CD4-positive, CD25-positive, alpha-beta regulatory T cell (primary cell): Measurements from ENCODE around the gene HORMAD2. TPM values are rescaled to one million over a fixed set of nuclear protein-coding genes. Genes with fewer than 3 reads are reported as not detected.
A peak's percentile ranks its signal among the peaks of the same experiment; 100 is the strongest.
"Not testable (repeated sequence)": the region's sequence is repeated elsewhere in the genome, so short reads cannot be mapped to it uniquely, and the experiment has no call there.

Experiments used
- ATAC-seq, 2 donors: fragments of 150-1000 bp; cut with Tn5 transposase; one replicate each; pipeline ENCODE4 v1.10.0; 2021; ENCODE audit warnings: low read depth in 2 of 2, moderate number of reproducible peaks in 2 of 2, moderate library complexity in 1 of 2
- DNase-seq, 3 donors: peaks; one replicate each; pipeline versions ENCODE4 v3.0.0 to v3.0.0-alpha.2; 2012 to 2022; ENCODE audit warnings: mixed read lengths in 1 of 3
- H3K27ac ChIP-seq: one replicate; pipeline ENCODE4 v1.7.0; 2013; ENCODE audit warnings: mild to moderate bottlenecking, low read length; ENCODE audit not compliant: insufficient read depth, poor library complexity, severe bottlenecking
- H3K27me3 ChIP-seq: one replicate; pipeline ENCODE4 v1.7.0; 2013; ENCODE audit warnings: low read length; ENCODE audit not compliant: control insufficient read depth, insufficient read depth
- H3K36me3 ChIP-seq: one replicate; pipeline ENCODE4 v1.7.0; 2013; ENCODE audit warnings: mild to moderate bottlenecking, low read length, moderate library complexity; ENCODE audit not compliant: control insufficient read depth, insufficient read depth
- H3K4me1 ChIP-seq: 2 replicates; pipeline ENCODE4 v1.7.0; 2013; ENCODE audit warnings: mild to moderate bottlenecking, low read length; ENCODE audit not compliant: insufficient read depth, control insufficient read depth, poor library complexity, severe bottlenecking
- H3K4me3 ChIP-seq: one replicate; pipeline ENCODE4 v1.7.0; 2013; ENCODE audit warnings: low read depth, mild to moderate bottlenecking, low read length, moderate library complexity
- H3K9me3 ChIP-seq, 2 experiments: 1 replicate in 1 of 2; 2 replicates in 1 of 2; pipeline ENCODE4 v1.7.0; 2013; ENCODE audit warnings: low read length in 2 of 2, mild to moderate bottlenecking in 1 of 2, moderate library complexity in 1 of 2; ENCODE audit not compliant: control insufficient read depth in 2 of 2
- H3K27ac Mint-ChIP-seq, 3 donors: one replicate each; pipeline ENCODE4 v1.8.0; 2020 to 2022; ENCODE audit warnings: mild to moderate bottlenecking in 3 of 3, mixed read lengths in 3 of 3, moderate library complexity in 2 of 3
- H3K27me3 Mint-ChIP-seq: one replicate; pipeline ENCODE4 v1.8.0; 2022; ENCODE audit warnings: mild to moderate bottlenecking, mixed read lengths
- H3K36me3 Mint-ChIP-seq: one replicate; pipeline ENCODE4 v1.8.0; 2020; ENCODE audit warnings: mixed read lengths
- H3K4me1 Mint-ChIP-seq, 4 donors: one replicate each; pipeline ENCODE4 v1.8.0; 2020 to 2022; ENCODE audit warnings: mixed read lengths in 4 of 4, mild to moderate bottlenecking in 1 of 4
- H3K4me3 Mint-ChIP-seq, 4 donors: one replicate each; pipeline ENCODE4 v1.8.0; 2020 to 2022; ENCODE audit warnings: mild to moderate bottlenecking in 4 of 4, mixed read lengths in 4 of 4, moderate library complexity in 3 of 4
- H3K9me3 Mint-ChIP-seq, 7 donors: one replicate each; pipeline ENCODE4 v1.8.0; 2020 to 2022; ENCODE audit warnings: mixed read lengths in 7 of 7, mild to moderate bottlenecking in 3 of 7, moderate library complexity in 2 of 7
- polyA plus RNA-seq, 4 donors: library from polyadenylated mRNA; unstranded; fragments of 300-500 nt; fragmentation: Illumina TruSeq; gene quantifications; one replicate each; pipeline ENCODE4 v1.2.3, GENCODE V29; 2021
- total RNA-seq: library from RNA; stranded (reverse); gene quantifications from one replicate; pipeline ENCODE4 v1.2.3, GENCODE V29; 2022

Gene HORMAD2
- total and polyA plus RNA-seq, 5 donors from 2014 or later = not detected

GRCh38 chr22:30195245-30196140, 115.2 kb downstream of the HORMAD2 start:
- Mint-ChIP-seq H3K4me1 (peaks cover 18 to 58% (median 45%) of the 10 kb centered on the region in 4 donors), H3K4me3 (peak overlapping the region in 2 of 4 donors; percentile 65 to 78), H3K27me3 (no peaks in the 10 kb centered on the region), H3K9me3 (peaks cover 0 to 4% (median 0%) of the 10 kb centered on the region in 7 donors), H3K27ac (peak overlapping the region; percentile 54 to 91 (median 83)), H3K36me3 (no peaks in the 10 kb centered on the region)
- no peaks in the 10 kb centered on the region for H3K9me3 ChIP-seq
- ATAC-seq = no peak
- H3K4me1 ChIP-seq = peaks cover 35% of the 10 kb centered on the region
- no peak overlapping the region for H3K27ac ChIP-seq
- no peaks in the 10 kb centered on the region for H3K36me3 ChIP-seq
- no peaks in the 10 kb centered on the region for H3K27me3 ChIP-seq
- peak overlapping the region; percentile 48 for H3K4me3 ChIP-seq
- no peak for DNase-seq

GRCh38 chr22:30196141-30196879, 116.0 kb downstream of the HORMAD2 start:
- no peaks in the 10 kb centered on the region for H3K36me3 ChIP-seq
- peaks cover 29% of the 10 kb centered on the region for H3K4me1 ChIP-seq
- peak overlapping the region; percentile 48 for H3K4me3 ChIP-seq
- peak overlapping the region; percentile 41 for H3K27ac ChIP-seq
- Mint-ChIP-seq H3K9me3 (peaks cover 0 to 4% (median 0%) of the 10 kb centered on the region in 7 donors), H3K27ac (peak overlapping the region; percentile 52 to 91 (median 83)), H3K4me1 (peaks cover 13 to 49% (median 37%) of the 10 kb centered on the region in 4 donors), H3K27me3 (no peaks in the 10 kb centered on the region), H3K4me3 (peak overlapping the region; percentile 40 to 78 (median 66)), H3K36me3 (no peaks in the 10 kb centered on the region)
- no peaks in the 10 kb centered on the region for H3K9me3 ChIP-seq
- no peaks in the 10 kb centered on the region for H3K27me3 ChIP-seq
- ATAC-seq (peak; percentile 67 to 69), DNase-seq (peak in 2 of 3 donors; percentile 46 to 61)

- DNase-seq (no peak), ATAC-seq (no peak)
- H3K36me3 ChIP-seq = no peaks in the 10 kb centered on the region
- H3K27me3 ChIP-seq = no peaks in the 10 kb centered on the region
- peaks cover 13 to 45% (median 33%) of the 10 kb centered on the region in 4 donors for H3K4me1 Mint-ChIP-seq
- H3K27me3 Mint-ChIP-seq = no peaks in the 10 kb centered on the region
- no peaks in the 10 kb centered on the region for H3K36me3 Mint-ChIP-seq
- H3K4me3 ChIP-seq = peak overlapping the region; percentile 16
- peak overlapping the region; percentile 40 to 78 (median 66) for H3K4me3 Mint-ChIP-seq
- H3K4me1 ChIP-seq = peaks cover 28% of the 10 kb centered on the region
- H3K27ac Mint-ChIP-seq = peak overlapping the region in 2 of 3 donors; percentile 83 to 91
- H3K9me3 Mint-ChIP-seq = peaks cover 0 to 3% (median 0%) of the 10 kb centered on the region in 7 donors
- H3K9me3 ChIP-seq = no peaks in the 10 kb centered on the region
- H3K27ac ChIP-seq = peak overlapping the region; percentile 41
Measured at GRCh38 chr22:30196880-30197336, 116.6 kb downstream of the HORMAD2 start.

GRCh38 chr22:30197389-30197788, 117.1 kb downstream of the HORMAD2 start:
- no peaks in the 10 kb centered on the region for H3K9me3 ChIP-seq
- no peaks in the 10 kb centered on the region for H3K36me3 ChIP-seq
- peaks cover 23% of the 10 kb centered on the region for H3K4me1 ChIP-seq
- Mint-ChIP-seq H3K4me3 (no peak overlapping the region), H3K9me3 (peaks cover 0 to 2% (median 0%) of the 10 kb centered on the region in 7 donors), H3K27me3 (no peaks in the 10 kb centered on the region), H3K36me3 (no peaks in the 10 kb centered on the region), H3K27ac (peak overlapping the region in 2 of 3 donors; percentile 83 to 91), H3K4me1 (peaks cover 11 to 40% (median 29%) of the 10 kb centered on the region in 4 donors)
- H3K27ac ChIP-seq = no peak overlapping the region
- DNase-seq (no peak), ATAC-seq (no peak)
- H3K27me3 ChIP-seq = no peaks in the 10 kb centered on the region
- no peak overlapping the region for H3K4me3 ChIP-seq

GRCh38 chr22:30198152-30198825, 118.0 kb downstream of the HORMAD2 start:
- Mint-ChIP-seq H3K27me3 (no peaks in the 10 kb centered on the region), H3K4me1 (peaks cover 5 to 31% (median 20%) of the 10 kb centered on the region in 4 donors), H3K27ac (peak overlapping the region in 2 of 3 donors; percentile 47 to 70), H3K36me3 (no peaks in the 10 kb centered on the region), H3K9me3 (peaks cover 0 to under 1% (median 0%) of the 10 kb centered on the region in 7 donors), H3K4me3 (no peak overlapping the region)
- H3K27me3 ChIP-seq = no peaks in the 10 kb centered on the region
- peaks cover 14% of the 10 kb centered on the region for H3K4me1 ChIP-seq
- no peaks in the 10 kb centered on the region for H3K36me3 ChIP-seq
- no peak overlapping the region for H3K4me3 ChIP-seq
- no peak overlapping the region for H3K27ac ChIP-seq
- H3K9me3 ChIP-seq = no peaks in the 10 kb centered on the region
- ATAC-seq = no peak
- no peak for DNase-seq

GRCh38 chr22:30198921-30199320, 118.7 kb downstream of the HORMAD2 start:
- DNase-seq (no peak), ATAC-seq (no peak)
- H3K27me3 Mint-ChIP-seq = no peaks in the 10 kb centered on the region
- peak overlapping the region in 2 of 4 donors; percentile 1 to 31 for H3K4me3 Mint-ChIP-seq
- H3K9me3 Mint-ChIP-seq = no peaks in the 10 kb centered on the region
- H3K27ac Mint-ChIP-seq = peak overlapping the region; percentile 47 to 73 (median 70)
- H3K9me3 ChIP-seq = no peaks in the 10 kb centered on the region
- no peak overlapping the region for H3K27ac ChIP-seq
- peaks cover 14% of the 10 kb centered on the region for H3K4me1 ChIP-seq
- H3K27me3 ChIP-seq = no peaks in the 10 kb centered on the region
- H3K4me3 ChIP-seq = no peak overlapping the region
- no peaks in the 10 kb centered on the region for H3K36me3 Mint-ChIP-seq
- H3K36me3 ChIP-seq = no peaks in the 10 kb centered on the region
- H3K4me1 Mint-ChIP-seq = peaks cover 5 to 30% (median 21%) of the 10 kb centered on the region in 4 donors

- not testable (repeated sequence) for H3K9me3 ChIP-seq, DNase-seq, H3K27me3 ChIP-seq, H3K36me3 Mint-ChIP-seq, H3K27me3 Mint-ChIP-seq, ATAC-seq, H3K4me3 ChIP-seq, H3K36me3 ChIP-seq, H3K27ac Mint-ChIP-seq, H3K4me3 Mint-ChIP-seq, H3K9me3 Mint-ChIP-seq, H3K27ac ChIP-seq
- peaks cover 5 to 24% (median 16%) of the 10 kb centered on the region in 4 donors for H3K4me1 Mint-ChIP-seq
- H3K4me1 ChIP-seq = peaks cover 12% of the 10 kb centered on the region
Measured at GRCh38 chr22:30200905-30201304, 120.6 kb downstream of the HORMAD2 start.
